ENCODE measurements around the gene FAH. TPM values are rescaled to one million over a fixed set of nuclear protein-coding genes. Genes with fewer than 3 reads are reported as not detected.

FAH gene
- total RNA-seq, 1 donor from 2014 or later = 25.6 TPM

- Histone ChIP-seq H3K4me3 (no peak overlapping the region), H3K27ac (no peak overlapping the region), H3K9me3 (no peaks in the 10 kb centered on the region), H3K27me3 (ENCODE audit: low read depth) (no peaks in the 10 kb centered on the region), H3K36me3 (peaks cover 6% of the 10 kb centered on the region), H3K4me1 (no peaks in the 10 kb centered on the region)
- intact Hi-C loops (cut with DNase I) = no loop called here
- TF ChIP-seq CTCF (IDR thresholded peaks at IDR 0.05) = no peak
- no peak for DNase-seq
- ATAC-seq = no peak
Measured at GRCh38 chr15:80191897-80192595, 39.2 kb downstream of the FAH start.

GRCh38 chr15:80194186-80194585 is 41.4 kb downstream of the FAH start:
- no peak overlapping the region for H3K4me3 ChIP-seq
- ATAC-seq (no peak), DNase-seq (no peak)
- H3K27ac ChIP-seq = no peak overlapping the region
- peaks cover under 1% of the 10 kb centered on the region for H3K27me3 ChIP-seq (ENCODE audit: low read depth)
- TF ChIP-seq CTCF (IDR thresholded peaks at IDR 0.05) = no peak
- intact Hi-C loops (cut with DNase I) = no loop called here
- H3K36me3 ChIP-seq = no peaks in the 10 kb centered on the region
- no peaks in the 10 kb centered on the region for H3K4me1 ChIP-seq
- H3K9me3 ChIP-seq = no peaks in the 10 kb centered on the region

- TF ChIP-seq CTCF (IDR thresholded peaks at IDR 0.05) = no peak
- ATAC-seq (no peak), DNase-seq (no peak)
- intact Hi-C loops (cut with DNase I) = no loop called here
- Histone ChIP-seq H3K27ac (no peak overlapping the region), H3K4me3 (no peak overlapping the region), H3K27me3 (ENCODE audit: low read depth) (peaks cover 5% of the 10 kb centered on the region), H3K4me1 (no peaks in the 10 kb centered on the region), H3K36me3 (no peaks in the 10 kb centered on the region), H3K9me3 (no peaks in the 10 kb centered on the region)
Measured at GRCh38 chr15:80194914-80195313, 42.1 kb downstream of the FAH start.

GRCh38 chr15:80199366-80199765 is 46.6 kb downstream of the FAH start:
- Histone ChIP-seq H3K4me1 (no peaks in the 10 kb centered on the region), H3K36me3 (no peaks in the 10 kb centered on the region), H3K27me3 (ENCODE audit: low read depth) (peaks cover 5% of the 10 kb centered on the region), H3K27ac (no peak overlapping the region), H3K9me3 (no peaks in the 10 kb centered on the region), H3K4me3 (no peak overlapping the region)
- no peak for TF ChIP-seq CTCF (IDR thresholded peaks at IDR 0.05)
- ATAC-seq (no peak), DNase-seq (no peak)
- intact Hi-C loops (cut with DNase I) = no loop called here

GRCh38 chr15:80199869-80200268 is 47.1 kb downstream of the FAH start:
- no peak overlapping the region for H3K27ac ChIP-seq
- H3K36me3 ChIP-seq = no peaks in the 10 kb centered on the region
- intact Hi-C loops (cut with DNase I) = no loop called here
- no peak for TF ChIP-seq CTCF (IDR thresholded peaks at IDR 0.05)
- H3K9me3 ChIP-seq = no peaks in the 10 kb centered on the region
- peaks cover 5% of the 10 kb centered on the region for H3K27me3 ChIP-seq (ENCODE audit: low read depth)
- H3K4me1 ChIP-seq = no peaks in the 10 kb centered on the region
- DNase-seq (no peak), ATAC-seq (no peak)
- H3K4me3 ChIP-seq = no peak overlapping the region

Measured in lower lobe of right lung (tissue), 2 donors.